HG03439 (cell line): ENCODE results near the gene TOR3A.

Experiments used
- ATAC-seq: cut with Tn5 transposase; IDR thresholded peaks from one replicate; pipeline ENCODE4 v1.9.1; 2021; ENCODE audit warnings: mild to moderate bottlenecking, moderate library complexity; ENCODE audit not compliant: unreplicated experiment

Gene TOR3A

GRCh38 chr1:179142889-179143299 lies 61.0 kb downstream of the TOR3A start:
- ATAC-seq: no peak

GRCh38 chr1:179143322-179143721 lies 61.5 kb downstream of the TOR3A start:
- no peak for ATAC-seq

- no peak for ATAC-seq
Measured at GRCh38 chr1:179144626-179145025, 62.8 kb downstream of the TOR3A start.

- no peak for ATAC-seq
Measured at GRCh38 chr1:179145521-179145920, 63.7 kb downstream of the TOR3A start.
